Measurements from ENCODE around the gene CPA4. TPM values are rescaled to one million over a fixed set of nuclear protein-coding genes. Genes with fewer than 3 reads are reported as not detected.

The CPA4 gene
- polyA plus RNA-seq, 1 donor from 2014 or later = 8.9 TPM

- TF ChIP-seq CTCF (IDR thresholded peaks at IDR 0.05; ENCODE audit: poor library complexity, severe bottlenecking) (no peak), RAD21 (conservative IDR thresholded peaks at IDR 0.05) (no peak), REST (IDR thresholded peaks at IDR 0.05; ENCODE audit: borderline replicate concordance) (no peak), TAF1 (IDR thresholded peaks at IDR 0.05; ENCODE audit: low read depth) (no peak), MXI1 (conservative IDR thresholded peaks at IDR 0.05; ENCODE audit: poor library complexity, severe bottlenecking) (no peak), EP300 (conservative IDR thresholded peaks at IDR 0.05; ENCODE audit: poor library complexity, severe bottlenecking) (no peak), POLR2AphosphoS5 (IDR thresholded peaks at IDR 0.05) (no peak), SMC3 (conservative IDR thresholded peaks at IDR 0.05; ENCODE audit: poor library complexity) (no peak), EZH2 (IDR thresholded peaks at IDR 0.05; ENCODE audit: borderline replicate concordance, insufficient read depth, low read length, poor library complexity, severe bottlenecking) (no peak)
- Histone ChIP-seq H3F3A (ENCODE audit: insufficient read depth, low read length, poor library complexity, severe bottlenecking) (no peaks in the 10 kb centered on the region), H3K9me3 (ENCODE audit: low read length) (no peaks in the 10 kb centered on the region), H3K4me2 (ENCODE audit: low read length) (no peak overlapping the region), H3K79me2 (replicated peaks; ENCODE audit: insufficient read depth, low read length) (no peaks in the 10 kb centered on the region), H4K20me1 (ENCODE audit: insufficient read depth) (no peaks in the 10 kb centered on the region), H2AFZ (ENCODE audit: low read depth, low read length) (no peak overlapping the region), H3K9ac (ENCODE audit: low read length) (no peak overlapping the region), H3K36me3 (ENCODE audit: insufficient read depth, low read length) (no peaks in the 10 kb centered on the region), H3K27me3 (ENCODE audit: insufficient read depth, low read depth, low read length) (no peaks in the 10 kb centered on the region), H3K9me2 (ENCODE audit: insufficient read depth, low read length) (no peaks in the 10 kb centered on the region), H3K4me3 (ENCODE audit: low read length) (no peak overlapping the region), H3K27ac (ENCODE audit: low read length) (no peak overlapping the region)
Observed at GRCh38 chr7:130288168-130288567, 4.8 kb upstream of the CPA4 start.

- no peak overlapping the region for H3K4me2 ChIP-seq (ENCODE audit: low read length)
Observed at GRCh38 chr7:130288829-130289228, 4.1 kb upstream of the CPA4 start.

More at GRCh38 chr7:130288829-130289228, 4.1 kb upstream of the CPA4 start:
- no peak overlapping the region for H2AFZ ChIP-seq (ENCODE audit: low read depth, low read length)
- TF ChIP-seq RAD21 (conservative IDR thresholded peaks at IDR 0.05) = no peak
- no peak for TF ChIP-seq MXI1 (conservative IDR thresholded peaks at IDR 0.05; ENCODE audit: poor library complexity, severe bottlenecking)
- no peak for TF ChIP-seq REST (IDR thresholded peaks at IDR 0.05; ENCODE audit: borderline replicate concordance)
- no peak for TF ChIP-seq CTCF (IDR thresholded peaks at IDR 0.05; ENCODE audit: poor library complexity, severe bottlenecking)
- TF ChIP-seq TAF1 (IDR thresholded peaks at IDR 0.05; ENCODE audit: low read depth) = no peak
- TF ChIP-seq EZH2 (IDR thresholded peaks at IDR 0.05; ENCODE audit: borderline replicate concordance, insufficient read depth, low read length, poor library complexity, severe bottlenecking) = no peak
- H3K9me3 ChIP-seq (ENCODE audit: low read length) = no peaks in the 10 kb centered on the region
- H3K36me3 ChIP-seq (ENCODE audit: insufficient read depth, low read length) = no peaks in the 10 kb centered on the region
- no peaks in the 10 kb centered on the region for H4K20me1 ChIP-seq (ENCODE audit: insufficient read depth)
- H3K4me3 ChIP-seq (ENCODE audit: low read length) = no peak overlapping the region
- H3K79me2 ChIP-seq (replicated peaks; ENCODE audit: insufficient read depth, low read length) = no peaks in the 10 kb centered on the region
- no peak overlapping the region for H3K9ac ChIP-seq (ENCODE audit: low read length)
- no peaks in the 10 kb centered on the region for H3K9me2 ChIP-seq (ENCODE audit: insufficient read depth, low read length)
- no peaks in the 10 kb centered on the region for H3K27me3 ChIP-seq (ENCODE audit: insufficient read depth, low read depth, low read length)
- H3K27ac ChIP-seq (ENCODE audit: low read length) = no peak overlapping the region
- H3F3A ChIP-seq (ENCODE audit: insufficient read depth, low read length, poor library complexity, severe bottlenecking) = no peaks in the 10 kb centered on the region
